Upper lobe of left lung (tissue), 6 donors: ENCODE measurements around the gene SPRR2B. TPM values are rescaled to one million over a fixed set of nuclear protein-coding genes. Genes with fewer than 3 reads are reported as not detected.

Experiments
- ATAC-seq, 2 donors: fragments of 200-7000 bp; cut with Tn5 transposase; one replicate each; pipeline ENCODE4 v1.9.1; 2022; ENCODE audit warnings: mild to moderate bottlenecking in 2 of 2, moderate library complexity in 2 of 2; ENCODE audit not compliant: low FRiP score in 2 of 2
- DNase-seq, 2 donors: peaks; one replicate each; pipeline ENCODE4 v3.0.0-alpha.2; 2019 to 2020
- H3K27ac ChIP-seq, 4 donors: fragments of 200-600 bp; sonication (generic); one replicate each; pipeline ENCODE4 v1.5.1; 2016 to 2019
- H3K27me3 ChIP-seq, 4 donors: fragments of 200-600 bp; sonication (generic); one replicate each; pipeline ENCODE4 v1.5.1; 2017 to 2019
- H3K36me3 ChIP-seq, 4 donors: fragments of 200-600 bp; sonication (generic); one replicate each; pipeline ENCODE4 v1.5.1; 2016 to 2019
- H3K4me1 ChIP-seq, 4 donors: fragments of 200-600 bp; sonication (generic); one replicate each; pipeline ENCODE4 v1.5.1; 2018 to 2019
- H3K4me3 ChIP-seq, 4 donors: fragments of 200-600 bp; sonication (generic); one replicate each; pipeline ENCODE4 v1.5.1; 2017 to 2019; ENCODE audit warnings: mild to moderate bottlenecking in 2 of 4, moderate library complexity in 1 of 4
- H3K9me3 ChIP-seq, 4 donors: fragments of 200-600 bp; sonication (generic); one replicate each; pipeline ENCODE4 v1.5.1; 2018 to 2019
- EP300 ChIP-seq, 4 donors: sonication (generic); formaldehyde crosslinking; IDR thresholded peaks; one replicate each; pipeline ENCODE4 v1.5.1; 2017; ENCODE audit warnings: antibody characterized with exemption in 4 of 4, control low read depth in 2 of 4
- POLR2A ChIP-seq, 4 donors: fragments of 450-650 bp; IDR thresholded peaks; one replicate each; pipeline ENCODE4 v1.5.1; 2016 to 2017; ENCODE audit warnings: antibody characterized with exemption in 4 of 4, mild to moderate bottlenecking in 2 of 4
- POLR2AphosphoS5 ChIP-seq, 2 donors: sonication (generic); formaldehyde crosslinking; IDR thresholded peaks; one replicate each; pipeline ENCODE4 v1.5.1; 2017; ENCODE audit warnings: antibody characterized with exemption in 2 of 2
- WGBS, 2 donors: methylation state at CpG; one replicate each; pipeline ENCODE4 v1.1.5; 2017 to 2018; 5-methylcytosine and 5-hydroxymethylcytosine counted together
- total RNA-seq, 6 donors: library from RNA; depleted of rRNA in 4 of 6; stranded (reverse); fragments of >200 nt in 4 of 6; gene quantifications; one replicate each; pipeline versions ENCODE4 v1.1.0 to v1.2.1, GENCODE V29; 2016 to 2021
- TF ChIP-seq, protein P1 (sequence below), 6 experiments: fragments of 450-650 bp in 4 of 6; fragments of 200-600 bp in 2 of 6; sonication (generic) in 2 of 6; IDR thresholded peaks; one replicate each; pipeline ENCODE4 v1.5.1; 2016 to 2019; ENCODE audit warnings: antibody characterized with exemption in 6 of 6
- donor health status: DM: no; HTN: no; CAD: no; lungs with moderate emphysema.
- donor health status: DM: no; HTN: yes; CAD: no; lungs with severe emphysema.

SPRR2B gene
- total RNA-seq, 6 donors from 2014 or later: not detected

DNA sequence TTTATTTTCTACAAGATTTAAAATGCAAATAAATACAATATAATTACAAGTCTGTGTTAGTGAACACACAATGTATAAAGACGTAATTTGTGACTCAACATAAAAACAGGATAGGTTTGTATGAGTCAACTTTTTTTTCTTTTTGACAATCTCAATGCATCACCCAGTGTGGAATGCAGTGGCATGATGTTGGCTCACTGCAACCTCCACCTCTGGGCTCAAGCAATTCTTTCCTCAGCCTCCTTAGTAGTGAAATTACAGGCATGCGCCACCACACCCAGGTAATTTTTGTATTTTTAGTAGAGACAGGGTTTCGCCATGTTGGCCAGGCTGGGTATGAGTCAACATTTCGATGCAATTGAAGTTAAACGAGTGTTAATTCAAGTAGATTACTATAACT is 28.8 kb upstream of the SPRR2B start:
- no peaks in the 10 kb centered on the region for H3K4me1 ChIP-seq
- DNase-seq (no peak), ATAC-seq (no peak)
- H3K27me3 ChIP-seq: no peaks in the 10 kb centered on the region
- no peak for TF ChIP-seq EP300 (IDR thresholded peaks at IDR 0.05)
- H3K36me3 ChIP-seq: no peaks in the 10 kb centered on the region
- H3K4me3 ChIP-seq: no peak overlapping the region
- no peak overlapping the region for H3K27ac ChIP-seq
- 91 to 92% methylated on average over 5 of the region's 5 CpGs for WGBS, 2 donors
- H3K9me3 ChIP-seq: no peaks in the 10 kb centered on the region

DNA sequence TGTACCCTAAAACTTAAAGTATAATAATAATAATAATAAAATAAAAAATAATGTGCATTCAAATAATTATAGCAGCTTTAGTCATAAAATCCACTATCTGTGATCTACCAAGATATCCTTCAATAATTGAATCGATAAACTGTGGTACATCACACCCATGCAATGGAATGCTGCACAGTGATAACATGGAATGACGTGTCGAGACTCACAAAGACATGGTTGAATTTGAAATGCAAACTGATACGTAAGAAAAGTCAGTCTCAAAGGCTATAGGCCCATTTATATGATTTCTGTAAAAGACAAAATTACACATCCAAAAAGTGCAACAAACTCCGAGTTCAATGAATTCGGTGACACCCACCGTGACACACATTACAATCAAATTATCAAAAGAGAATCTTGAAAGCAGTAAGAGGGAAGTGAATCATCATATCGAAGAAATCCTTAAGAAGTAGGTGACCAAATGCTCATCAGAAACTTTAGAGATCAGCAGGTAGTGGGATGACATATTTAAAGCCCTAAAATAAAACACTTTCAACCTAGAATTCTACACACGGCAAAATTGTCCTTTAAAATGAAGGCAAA is 28.1 kb upstream of the SPRR2B start:
- no peak for ATAC-seq
- Histone ChIP-seq H3K4me3 (no peak overlapping the region), H3K27ac (no peak overlapping the region), H3K36me3 (no peaks in the 10 kb centered on the region), H3K4me1 (no peaks in the 10 kb centered on the region), H3K9me3 (no peaks in the 10 kb centered on the region), H3K27me3 (no peaks in the 10 kb centered on the region)
- 82 to 91% methylated on average over 9 of the region's 9 CpGs for WGBS, 2 donors
- no peak for DNase-seq
- TF ChIP-seq POLR2A (IDR thresholded peaks at IDR 0.05): no peak
- TF ChIP-seq EP300 (IDR thresholded peaks at IDR 0.05): no peak
- TF ChIP-seq, protein P1, sequence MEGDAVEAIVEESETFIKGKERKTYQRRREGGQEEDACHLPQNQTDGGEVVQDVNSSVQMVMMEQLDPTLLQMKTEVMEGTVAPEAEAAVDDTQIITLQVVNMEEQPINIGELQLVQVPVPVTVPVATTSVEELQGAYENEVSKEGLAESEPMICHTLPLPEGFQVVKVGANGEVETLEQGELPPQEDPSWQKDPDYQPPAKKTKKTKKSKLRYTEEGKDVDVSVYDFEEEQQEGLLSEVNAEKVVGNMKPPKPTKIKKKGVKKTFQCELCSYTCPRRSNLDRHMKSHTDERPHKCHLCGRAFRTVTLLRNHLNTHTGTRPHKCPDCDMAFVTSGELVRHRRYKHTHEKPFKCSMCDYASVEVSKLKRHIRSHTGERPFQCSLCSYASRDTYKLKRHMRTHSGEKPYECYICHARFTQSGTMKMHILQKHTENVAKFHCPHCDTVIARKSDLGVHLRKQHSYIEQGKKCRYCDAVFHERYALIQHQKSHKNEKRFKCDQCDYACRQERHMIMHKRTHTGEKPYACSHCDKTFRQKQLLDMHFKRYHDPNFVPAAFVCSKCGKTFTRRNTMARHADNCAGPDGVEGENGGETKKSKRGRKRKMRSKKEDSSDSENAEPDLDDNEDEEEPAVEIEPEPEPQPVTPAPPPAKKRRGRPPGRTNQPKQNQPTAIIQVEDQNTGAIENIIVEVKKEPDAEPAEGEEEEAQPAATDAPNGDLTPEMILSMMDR (IDR thresholded peaks at IDR 0.05): no peak
- TF ChIP-seq POLR2AphosphoS5 (IDR thresholded peaks at IDR 0.05): no peak

DNA sequence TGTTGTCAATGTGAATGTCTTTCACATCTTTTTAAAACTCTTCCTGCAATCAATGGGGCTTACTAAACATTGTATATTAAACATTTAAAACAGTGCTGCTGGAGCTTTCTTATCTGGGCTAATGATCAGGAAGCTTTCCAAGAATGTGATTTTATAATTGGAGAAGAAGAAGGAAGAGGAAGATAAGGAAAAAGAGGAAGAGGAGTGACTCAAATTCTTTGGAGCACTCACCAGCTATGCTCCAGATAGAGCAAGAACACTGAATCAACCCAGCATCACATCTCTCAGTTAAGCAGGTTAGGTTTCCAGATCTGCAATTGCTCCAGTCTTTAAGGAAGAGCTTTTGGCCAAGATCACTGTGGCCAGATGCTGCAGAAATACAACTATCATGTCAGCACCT is 24.4 kb upstream of the SPRR2B start:
- ATAC-seq: no peak
- no peak for TF ChIP-seq POLR2AphosphoS5 (IDR thresholded peaks at IDR 0.05)
- no peak for TF ChIP-seq POLR2A (IDR thresholded peaks at IDR 0.05)
- TF ChIP-seq, protein P1 (IDR thresholded peaks at IDR 0.05): no peak
- no peak for TF ChIP-seq EP300 (IDR thresholded peaks at IDR 0.05)
- H3K27ac ChIP-seq: no peak overlapping the region
- H3K9me3 ChIP-seq: no peaks in the 10 kb centered on the region
- H3K27me3 ChIP-seq: no peaks in the 10 kb centered on the region
- no peak for DNase-seq
- no peaks in the 10 kb centered on the region for H3K36me3 ChIP-seq
- no peaks in the 10 kb centered on the region for H3K4me1 ChIP-seq
- no peak overlapping the region for H3K4me3 ChIP-seq

DNA sequence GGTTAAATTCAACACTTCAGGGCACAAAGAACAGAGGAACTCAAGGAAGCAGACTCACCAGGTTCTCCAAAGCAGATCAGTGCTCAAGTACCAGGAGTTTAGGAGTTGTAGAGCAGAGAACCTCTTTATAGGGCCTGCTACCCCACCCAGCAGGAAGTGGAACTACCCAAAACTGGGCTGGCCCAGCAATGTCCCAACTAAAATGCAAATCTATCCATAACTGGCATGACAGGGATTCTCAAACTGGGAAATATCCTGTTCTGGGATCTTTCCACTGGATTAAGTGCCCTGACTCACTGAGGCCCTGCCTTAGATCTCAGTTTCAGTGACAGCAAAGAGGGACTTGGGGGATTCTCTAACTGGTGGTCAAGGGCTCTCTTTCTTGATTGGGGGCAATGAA is 23.0 kb upstream of the SPRR2B start, which contains the start of gene SPRR2E:
Gene SPRR2E, minus strand, starts transcription at position 101 of the 400 bp plus-strand sequence. CDS start 775 bp downstream, outside the sequence.
- Histone ChIP-seq H3K27me3 (no peaks in the 10 kb centered on the region), H3K9me3 (no peaks in the 10 kb centered on the region), H3K27ac (no peak within 1 kb of the TSS), H3K36me3 (no peaks in the 10 kb centered on the region), H3K4me1 (no peaks in the 10 kb centered on the region), H3K4me3 (no peak within 1 kb of the TSS)
- no peak for TF ChIP-seq POLR2A (IDR thresholded peaks at IDR 0.05)
- TF ChIP-seq EP300 (IDR thresholded peaks at IDR 0.05): no peak
- TF ChIP-seq, protein P1 (IDR thresholded peaks at IDR 0.05): no peak
- TF ChIP-seq POLR2AphosphoS5 (IDR thresholded peaks at IDR 0.05): no peak
- ATAC-seq (no peak), DNase-seq (no peak)

DNA sequence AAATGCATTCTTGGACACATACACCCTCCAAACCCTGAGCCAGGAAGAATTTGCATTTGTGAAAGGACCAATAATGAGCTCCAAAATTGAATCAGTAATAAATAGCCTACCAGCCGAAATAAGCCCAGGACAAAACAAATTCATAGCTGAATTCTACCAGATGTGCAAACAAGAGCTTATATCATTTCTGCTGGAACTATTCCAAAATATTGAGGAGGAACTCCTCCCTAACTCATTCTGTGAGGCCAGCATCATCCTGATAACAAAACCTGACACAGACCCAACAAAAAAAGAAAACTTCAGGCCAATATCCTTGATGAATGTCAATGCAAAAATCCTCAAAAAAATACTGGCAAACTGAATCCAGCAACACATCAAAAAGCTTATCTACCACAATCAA is 16.2 kb upstream of the SPRR2B start:
- H3K4me3 ChIP-seq: no peak overlapping the region
- no peak for TF ChIP-seq POLR2AphosphoS5 (IDR thresholded peaks at IDR 0.05)
- no peak for TF ChIP-seq EP300 (IDR thresholded peaks at IDR 0.05)
- no peaks in the 10 kb centered on the region for H3K9me3 ChIP-seq
- no peaks in the 10 kb centered on the region for H3K4me1 ChIP-seq
- no peaks in the 10 kb centered on the region for H3K36me3 ChIP-seq
- DNase-seq (no peak), ATAC-seq (peak in 1 of 2 donors; percentile 31)
- 81 to 85% methylated on average over 1 of the region's 1 CpG for WGBS, 2 donors
- no peaks in the 10 kb centered on the region for H3K27me3 ChIP-seq
- no peak overlapping the region for H3K27ac ChIP-seq

DNA sequence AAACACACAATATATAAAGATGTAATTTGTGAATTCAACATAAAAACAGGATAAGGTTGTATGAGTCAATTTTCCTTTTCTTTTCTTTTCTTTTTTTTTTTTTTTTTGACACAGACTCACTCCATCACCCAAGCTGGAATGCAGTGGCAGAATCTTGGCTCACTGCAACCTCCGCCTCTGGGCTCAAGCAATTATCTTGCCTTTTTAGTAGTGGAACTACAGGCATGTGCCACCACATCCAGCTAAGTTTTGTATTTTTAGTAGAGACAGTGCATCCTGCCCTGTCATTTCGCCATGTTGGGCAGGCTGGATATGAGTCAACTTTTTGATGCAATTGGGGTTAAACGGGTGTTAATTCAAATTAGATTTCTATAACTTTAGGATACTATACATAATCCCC is 10.3 kb upstream of the SPRR2B start:
- Histone ChIP-seq H3K9me3 (no peaks in the 10 kb centered on the region), H3K4me3 (no peak overlapping the region), H3K4me1 (no peaks in the 10 kb centered on the region), H3K27ac (no peak overlapping the region), H3K27me3 (no peaks in the 10 kb centered on the region), H3K36me3 (no peaks in the 10 kb centered on the region)
- TF ChIP-seq POLR2A (IDR thresholded peaks at IDR 0.05) (no peak), POLR2AphosphoS5 (IDR thresholded peaks at IDR 0.05) (no peak), EP300 (IDR thresholded peaks at IDR 0.05) (no peak)
- TF ChIP-seq, protein P1 (IDR thresholded peaks at IDR 0.05): no peak
- DNase-seq (no peak), ATAC-seq (no peak)
- WGBS, 2 donors: 86 to 98% methylated on average over 3 of the region's 3 CpGs
